GM21825 (cell line): ENCODE data around the gene TPI1.

Experiments used
- ATAC-seq: cut with Tn5 transposase; IDR thresholded peaks from one replicate; pipeline ENCODE4 v1.9.1; 2021; ENCODE audit warnings: mild to moderate bottlenecking, moderate library complexity; ENCODE audit not compliant: unreplicated experiment

The TPI1 gene

GRCh38 chr12:6867413-6868210 is at the start of gene TPI1:
Gene TPI1, plus strand, starts transcription at chr12:6867531. Its CDS starts 36 bp downstream, at chr12:6867567.
- peak; percentile 47 for ATAC-seq

GRCh38 chr12:6817662-6818157 is 49.6 kb upstream of the TPI1 start:
- no peak for ATAC-seq

- no peak for ATAC-seq
Measured at GRCh38 chr12:6818222-6818621, 49.1 kb upstream of the TPI1 start.

- no peak for ATAC-seq
Measured at GRCh38 chr12:6818645-6819044, 48.7 kb upstream of the TPI1 start.

- no peak for ATAC-seq
Measured at GRCh38 chr12:6819106-6820030, 48.0 kb upstream of the TPI1 start.

GRCh38 chr12:6820166-6820565 is 47.2 kb upstream of the TPI1 start:
- no peak for ATAC-seq

- no peak for ATAC-seq
Measured at GRCh38 chr12:6821591-6822425, 45.5 kb upstream of the TPI1 start, which contains the start of gene GPR162. Gene GPR162, plus strand, starts transcription at chr12:6821821. Its CDS starts 2,078 bp downstream, at chr12:6823899.

GRCh38 chr12:6822426-6823135 is 44.8 kb upstream of the TPI1 start:
- ATAC-seq: no peak

GRCh38 chr12:6823182-6824084 is 43.9 kb upstream of the TPI1 start:
- no peak for ATAC-seq

GRCh38 chr12:6824085-6824775 is 43.1 kb upstream of the TPI1 start:
- no peak for ATAC-seq

- no peak for ATAC-seq
Measured at GRCh38 chr12:6824901-6825381, 42.4 kb upstream of the TPI1 start.

- ATAC-seq: no peak
Measured at GRCh38 chr12:6825398-6826124, 41.8 kb upstream of the TPI1 start.

- no peak for ATAC-seq
Measured at GRCh38 chr12:6826125-6826733, 41.1 kb upstream of the TPI1 start.

- ATAC-seq: no peak
Measured at GRCh38 chr12:6826734-6827436, 40.4 kb upstream of the TPI1 start.

GRCh38 chr12:6827437-6827911 is 39.9 kb upstream of the TPI1 start:
- ATAC-seq: no peak

- no peak for ATAC-seq
Measured at GRCh38 chr12:6827982-6828780, 39.1 kb upstream of the TPI1 start, which contains the start of gene P3H3. Gene P3H3, plus strand, starts transcription at chr12:6828407. Its CDS starts 34 bp downstream, at chr12:6828441.
